ENCODE measurements around the gene DYSF.

DNA sequence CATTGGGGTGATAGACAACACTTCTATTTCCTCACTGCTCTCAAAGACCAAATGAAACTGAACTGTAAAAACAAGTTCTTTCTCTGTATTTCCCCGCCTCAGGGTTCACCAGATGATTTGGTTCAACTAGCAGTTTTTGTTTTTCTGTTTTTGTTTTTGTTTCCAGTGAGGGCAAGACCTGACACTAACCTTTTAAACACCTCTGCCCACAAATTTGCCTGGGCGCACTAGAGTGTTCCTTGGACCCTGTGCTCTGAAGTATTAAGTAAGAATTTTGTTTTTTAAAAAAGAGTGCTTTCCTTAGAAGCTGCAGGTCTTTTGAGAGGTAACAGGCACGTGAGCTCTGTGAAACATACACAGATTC is 92.9 kb downstream of the DYSF start:
- no peak for TF ChIP-seq EZH2 (IDR thresholded peaks at IDR 0.05)
- no peak for TF ChIP-seq POLR2AphosphoS5 (IDR thresholded peaks at IDR 0.05; ENCODE audit: borderline replicate concordance, low read depth, low read length)

Data from SK-N-MC (cell line).